GM23338 (cell line): ENCODE results near the gene TRPV5.

Experiments
- EZH2 ChIP-seq: fragments of 200-600 bp; sonication (generic); IDR thresholded peaks from one replicate; pipeline ENCODE4 v1.8.0; 2017; ENCODE audit warnings: antibody characterized with exemption, mild to moderate bottlenecking, low read depth; ENCODE audit not compliant: unreplicated experiment
- JUNB ChIP-seq: IDR thresholded peaks from one replicate; pipeline ENCODE4 v1.6.1; 2016; ENCODE audit warnings: antibody characterized with exemption; ENCODE audit not compliant: unreplicated experiment
- POLR2AphosphoS5 ChIP-seq: IDR thresholded peaks from 2 replicates; pipeline ENCODE4 v1.6.1; 2016; ENCODE audit warnings: antibody characterized with exemption, low read depth
- TF ChIP-seq, protein P1 (sequence below), 2 experiments: fragments of 200-600 bp in 1 of 2; sonication (generic) in 1 of 2; conservative IDR thresholded peaks; 2 replicates each; pipeline versions ENCODE4 v1.5.1 to v1.6.1; 2016 to 2017; ENCODE audit warnings: antibody characterized with exemption in 2 of 2, low read depth in 2 of 2, mild to moderate bottlenecking in 2 of 2, moderate library complexity in 1 of 2

DNA sequence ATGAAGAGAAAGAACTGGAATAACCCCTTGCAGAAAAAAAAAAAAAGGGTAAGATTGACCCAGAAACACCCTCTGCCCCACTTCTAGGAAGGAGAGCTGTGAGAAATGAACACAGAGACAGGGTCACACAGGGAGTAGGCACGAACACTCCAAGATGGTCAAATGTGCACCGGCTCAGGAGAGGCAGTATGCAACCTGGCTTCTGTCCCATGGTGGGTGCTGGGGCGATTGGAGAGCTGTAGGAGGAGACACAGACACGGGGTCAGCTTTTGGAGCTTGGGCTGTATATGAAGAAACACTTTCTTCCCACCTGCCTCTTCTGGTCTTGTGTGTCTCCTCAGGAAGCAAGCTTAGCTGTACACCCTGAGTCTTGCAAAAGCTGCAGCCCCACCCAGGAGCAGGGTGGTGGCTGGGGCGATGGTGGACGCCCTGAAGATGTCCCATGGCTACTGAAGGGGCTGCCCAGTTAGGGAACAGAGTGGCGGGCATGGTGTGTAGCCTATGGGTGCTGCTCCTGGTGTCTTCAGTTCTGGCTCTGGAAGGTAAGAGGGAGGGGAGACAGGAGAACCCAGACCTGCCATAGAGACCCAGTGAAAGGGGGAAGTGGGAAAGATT lies 70.7 kb downstream of the TRPV5 start:
- TF ChIP-seq, protein P1, sequence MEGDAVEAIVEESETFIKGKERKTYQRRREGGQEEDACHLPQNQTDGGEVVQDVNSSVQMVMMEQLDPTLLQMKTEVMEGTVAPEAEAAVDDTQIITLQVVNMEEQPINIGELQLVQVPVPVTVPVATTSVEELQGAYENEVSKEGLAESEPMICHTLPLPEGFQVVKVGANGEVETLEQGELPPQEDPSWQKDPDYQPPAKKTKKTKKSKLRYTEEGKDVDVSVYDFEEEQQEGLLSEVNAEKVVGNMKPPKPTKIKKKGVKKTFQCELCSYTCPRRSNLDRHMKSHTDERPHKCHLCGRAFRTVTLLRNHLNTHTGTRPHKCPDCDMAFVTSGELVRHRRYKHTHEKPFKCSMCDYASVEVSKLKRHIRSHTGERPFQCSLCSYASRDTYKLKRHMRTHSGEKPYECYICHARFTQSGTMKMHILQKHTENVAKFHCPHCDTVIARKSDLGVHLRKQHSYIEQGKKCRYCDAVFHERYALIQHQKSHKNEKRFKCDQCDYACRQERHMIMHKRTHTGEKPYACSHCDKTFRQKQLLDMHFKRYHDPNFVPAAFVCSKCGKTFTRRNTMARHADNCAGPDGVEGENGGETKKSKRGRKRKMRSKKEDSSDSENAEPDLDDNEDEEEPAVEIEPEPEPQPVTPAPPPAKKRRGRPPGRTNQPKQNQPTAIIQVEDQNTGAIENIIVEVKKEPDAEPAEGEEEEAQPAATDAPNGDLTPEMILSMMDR (conservative IDR thresholded peaks at IDR 0.05; ENCODE audit: low read depth in 2 of 2), result no peak
- TF ChIP-seq POLR2AphosphoS5 (no peak), EZH2 (no peak), JUNB (no peak)
